ENCODE results near the gene VPS33B.

VPS33B gene

DNA sequence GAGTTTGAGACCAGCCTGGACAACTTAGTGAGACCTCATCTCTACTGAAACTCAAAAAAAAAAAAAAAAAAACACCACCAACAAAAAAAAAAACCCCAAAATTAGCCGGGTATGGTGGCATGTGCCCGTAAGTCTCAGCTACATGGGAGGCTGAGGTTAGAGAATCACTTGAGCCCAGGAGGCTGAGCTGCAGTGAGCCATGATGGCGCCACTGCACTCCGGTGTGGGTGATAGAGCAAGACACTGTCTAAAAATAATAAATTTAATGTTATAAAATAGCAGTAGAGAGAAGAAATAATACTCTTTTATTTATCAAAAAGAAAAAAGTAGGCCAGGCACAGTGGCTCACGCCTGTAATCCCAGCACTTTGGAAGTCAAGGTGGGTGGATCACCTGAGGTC lies 50.3 kb downstream of the VPS33B start:
- DNase-seq, result no peak

DNA sequence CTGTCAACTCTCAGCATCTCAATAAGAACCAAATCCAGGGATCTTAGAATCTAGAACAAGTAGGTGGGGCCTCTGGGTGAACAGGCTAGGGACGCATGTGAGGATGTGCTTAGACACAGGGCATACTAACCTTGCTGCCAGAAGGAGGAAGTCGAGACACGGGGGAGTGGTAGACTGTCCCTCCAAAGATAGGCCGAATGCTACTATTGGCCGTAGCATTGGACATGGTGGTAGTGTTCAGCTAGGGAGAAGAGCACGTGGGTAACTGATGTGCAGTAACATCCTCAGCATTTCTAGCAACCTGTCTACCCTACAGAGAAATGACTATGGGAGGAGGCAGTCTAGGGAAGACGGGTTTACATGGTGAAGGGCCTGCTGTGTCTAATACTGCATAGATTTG lies 52.1 kb downstream of the VPS33B start:
- DNase-seq, result no peak

DNA sequence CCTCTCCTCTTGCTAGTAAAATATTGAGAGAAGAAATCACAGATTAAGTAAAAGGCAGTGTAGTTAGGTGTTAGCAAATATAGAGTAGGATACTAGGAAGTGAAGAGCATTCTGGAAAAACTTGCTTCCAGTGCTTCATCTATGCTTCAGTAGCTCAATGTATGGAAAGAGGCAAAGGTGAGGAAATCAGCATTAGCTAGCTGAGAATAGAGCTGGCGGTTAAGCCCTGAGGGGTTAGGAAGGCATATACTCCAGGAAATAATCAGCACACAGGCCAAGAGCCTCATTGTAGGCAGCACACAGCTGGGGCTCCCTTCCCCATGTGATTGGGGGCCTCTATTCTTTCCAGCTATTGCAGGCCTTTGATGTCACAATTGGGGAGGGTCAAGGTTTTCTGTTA lies 54.0 kb downstream of the VPS33B start:
- DNase-seq, result no peak

DNA sequence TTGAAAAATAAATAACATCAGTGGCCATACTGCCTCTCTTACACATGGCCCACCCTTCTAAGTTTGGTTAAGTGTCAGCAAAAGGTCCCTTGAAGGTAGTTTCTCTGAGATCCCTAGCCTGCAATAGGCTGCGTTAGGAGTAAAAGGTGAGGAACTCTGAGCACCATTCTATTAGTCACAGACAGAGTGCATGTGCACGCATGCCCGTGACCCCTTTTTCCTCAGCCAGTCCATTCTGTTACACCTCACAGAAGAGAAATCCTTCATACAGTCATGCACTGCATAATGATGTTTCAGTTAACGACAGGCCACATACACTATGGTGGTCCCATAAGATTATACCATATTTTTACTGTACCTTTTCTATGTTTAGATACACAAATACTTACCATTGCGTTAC lies 55.2 kb downstream of the VPS33B start:
- no peak for DNase-seq

DNA sequence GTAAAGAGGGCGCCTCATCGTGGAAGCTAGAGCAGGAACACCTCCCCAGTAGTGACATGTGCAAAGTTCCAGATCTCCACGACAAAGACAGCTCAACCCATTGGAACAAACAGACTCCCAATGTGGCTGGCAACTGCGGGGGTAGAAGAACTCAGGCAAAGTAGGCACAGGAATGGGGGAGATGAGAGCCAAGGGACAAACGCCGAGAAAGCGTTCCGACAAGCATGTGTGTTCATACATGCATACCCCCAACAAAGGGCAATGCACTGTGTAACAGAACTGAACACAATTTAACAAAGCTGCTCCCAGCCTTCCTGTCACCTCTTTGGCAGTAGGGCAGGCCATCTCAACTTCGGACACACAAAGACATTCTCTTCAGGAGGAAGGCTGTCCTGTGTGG lies 56.1 kb downstream of the VPS33B start:
- DNase-seq, result no peak

- no peak for DNase-seq
Measured at GRCh38 chr15:90962021-90962420, 60.4 kb downstream of the VPS33B start.

- DNase-seq, result no peak
Measured at GRCh38 chr15:90960298-90961091, 61.9 kb downstream of the VPS33B start.

DNA sequence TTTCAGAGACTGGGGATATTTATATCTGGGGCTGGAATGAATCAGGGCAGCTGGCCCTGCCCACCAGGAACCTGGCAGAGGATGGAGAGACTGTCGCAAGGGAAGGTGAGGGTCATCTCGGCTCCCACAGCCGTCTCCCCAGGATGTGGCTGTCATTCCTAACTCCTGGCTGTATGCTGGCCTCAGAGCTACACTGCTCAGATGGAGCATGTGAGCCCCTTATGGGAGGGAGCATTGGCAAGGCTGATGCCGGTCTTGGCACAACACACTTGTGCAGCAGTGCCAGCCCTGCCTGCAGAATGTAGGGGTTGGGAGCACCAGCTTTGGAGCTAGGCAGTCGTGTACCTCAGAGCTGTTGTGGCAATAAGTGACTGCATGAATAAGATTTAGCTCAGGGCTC lies 62.5 kb downstream of the VPS33B start:
- no peak for DNase-seq

DNA sequence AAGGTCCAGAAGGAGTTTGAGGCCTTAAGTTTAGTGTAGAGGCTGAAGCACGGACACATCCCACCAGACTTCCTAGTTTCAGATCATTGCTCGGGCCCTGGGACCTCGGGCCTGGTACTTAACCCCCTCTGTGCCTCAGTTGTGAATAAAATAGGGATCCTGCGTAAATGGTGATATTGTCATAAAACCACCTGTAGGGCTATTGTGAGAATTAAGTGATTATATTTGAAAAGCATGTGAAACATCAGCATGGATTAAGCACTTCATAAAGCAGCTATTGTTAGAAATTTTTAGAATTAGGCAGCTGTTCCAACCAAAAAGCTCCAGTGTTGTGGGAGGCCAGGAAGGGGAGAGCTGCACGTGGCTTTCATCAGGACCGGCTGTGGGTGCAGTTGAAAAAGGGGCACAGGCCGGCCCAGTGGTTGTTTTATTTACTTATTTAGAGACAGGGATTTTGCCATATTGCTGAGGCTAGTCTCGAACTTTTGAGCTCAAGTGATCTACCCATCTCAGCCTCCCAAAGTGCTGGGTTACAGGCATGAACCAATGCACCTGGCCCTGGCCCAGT lies 63.3 kb downstream of the VPS33B start:
- DNase-seq, result no peak

DNA sequence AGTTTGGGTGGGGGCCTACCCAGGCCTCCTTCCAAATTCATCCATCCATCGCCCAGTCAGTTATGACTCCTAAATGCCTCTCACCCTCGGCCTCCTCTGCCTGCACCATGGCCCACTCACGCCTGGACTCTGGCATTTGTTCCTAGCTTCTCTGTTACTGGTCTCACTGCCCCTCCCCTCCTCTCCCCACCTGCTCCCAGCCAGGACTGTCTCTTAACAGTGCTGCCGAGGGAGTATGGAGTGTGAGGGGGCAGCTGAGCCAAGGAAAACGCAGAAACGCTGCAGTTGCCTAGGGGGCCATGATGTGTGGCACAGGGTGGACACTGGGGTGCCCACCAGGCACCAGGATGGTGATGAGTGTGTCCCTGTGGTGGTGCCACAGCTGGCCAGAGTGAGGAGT lies 64.6 kb downstream of the VPS33B start:
- no peak for DNase-seq

DNA sequence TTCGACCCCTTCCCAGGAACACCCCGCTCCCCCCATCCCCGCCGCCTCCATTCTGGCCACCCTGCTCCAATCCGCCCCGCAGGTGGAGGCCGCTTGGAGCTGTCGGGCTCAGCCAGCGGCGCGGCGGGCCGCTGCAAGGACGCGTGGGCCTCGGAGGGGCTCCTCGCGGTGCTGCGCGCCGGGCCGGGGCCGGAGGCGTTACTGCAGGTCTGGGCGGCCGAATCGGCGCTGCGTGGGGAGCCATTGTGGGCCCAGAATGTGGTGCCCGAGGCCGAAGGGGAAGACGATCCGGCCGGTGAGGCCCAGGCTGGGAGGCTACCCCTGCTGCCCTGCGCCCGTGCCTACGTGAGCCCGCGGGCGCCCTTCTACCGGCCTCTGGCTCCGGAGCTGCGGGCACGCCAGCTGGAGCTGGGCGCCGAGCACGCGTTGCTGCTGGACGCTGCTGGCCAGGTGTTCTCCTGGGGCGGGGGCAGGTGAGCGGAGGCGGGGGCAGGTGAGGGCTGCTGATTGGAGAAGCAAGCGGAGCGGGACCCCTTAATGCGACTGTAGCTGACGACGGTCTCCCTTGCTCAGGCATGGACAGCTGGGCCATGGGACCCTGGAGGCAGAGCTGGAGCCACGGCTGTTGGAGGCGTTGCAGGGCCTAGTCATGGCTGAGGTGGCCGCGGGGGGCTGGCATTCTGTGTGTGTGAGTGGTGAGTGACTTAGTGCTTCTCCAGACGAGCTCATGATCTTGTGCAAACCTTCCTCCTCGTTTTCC lies 65.2 kb downstream of the VPS33B start:
- DNase-seq, result no peak

GRCh38 chr15:90956274-90957030 lies 65.9 kb downstream of the VPS33B start:
- peak; percentile 69 to 78 for DNase-seq

- DNase-seq, result no peak
Measured at GRCh38 chr15:90955624-90956273, 66.6 kb downstream of the VPS33B start.

- DNase-seq, result peak; percentile 88 to 92
Measured at GRCh38 chr15:90954712-90955623, 67.4 kb downstream of the VPS33B start, which contains the start of gene RCCD1. Gene RCCD1 (plus strand): TSS chr15:90954884. CDS start chr15:90956735, 1,851 bp downstream.

GRCh38 chr15:90953947-90954711 lies 68.3 kb downstream of the VPS33B start:
- no peak for DNase-seq

- no peak for DNase-seq
Measured at GRCh38 chr15:90952901-90953677, 69.3 kb downstream of the VPS33B start.

GRCh38 chr15:90950676-90951075 lies 71.7 kb downstream of the VPS33B start:
- DNase-seq, result no peak

- no peak for DNase-seq
Measured at GRCh38 chr15:90949979-90950675, 72.3 kb downstream of the VPS33B start.

All from stimulated activated CD4-positive, alpha-beta T cell treated with anti-CD3 and anti-CD28 coated beads, Interleukin-2, amount 100 ng/mL, for 24 hours (primary cell).